Smooth muscle cell (in vitro differentiated cells): ENCODE results near the gene CADPS. TPM values are rescaled to one million over a fixed set of nuclear protein-coding genes. Genes with fewer than 3 reads are reported as not detected.

Experiments used
- DNase-seq: peaks from one replicate; lab custom pipeline; 2025; ENCODE audit not compliant: unreplicated experiment; lab: John Stamatoyannopoulos, UW
- H2AFZ ChIP-seq: fragments of 200-600 bp; sonication (generic); 2 replicates; pipeline ENCODE4 v1.6.0; 2016; ENCODE audit warnings: antibody characterized with exemption, low read depth, mild to moderate bottlenecking
- H3F3A ChIP-seq: fragments of 200-600 bp; sonication (generic); 2 replicates; pipeline ENCODE4 v1.6.0; 2017; ENCODE audit warnings: antibody characterized with exemption, low read depth
- H3K27ac ChIP-seq: fragments of 200-600 bp; sonication (generic); 2 replicates; pipeline ENCODE4 v1.5.1; 2016; ENCODE audit warnings: low read depth, mild to moderate bottlenecking
- H3K27me3 ChIP-seq: fragments of 200-600 bp; sonication (generic); 2 replicates; pipeline ENCODE4 v1.6.1; 2016; ENCODE audit warnings: low read depth, mild to moderate bottlenecking
- H3K36me3 ChIP-seq: fragments of 200-600 bp; sonication (generic); 2 replicates; pipeline ENCODE4 v1.5.1; 2016; ENCODE audit warnings: low read depth
- H3K4me1 ChIP-seq: fragments of 200-600 bp; sonication (generic); 2 replicates; pipeline ENCODE4 v1.5.1; 2016; ENCODE audit warnings: low read depth
- H3K4me2 ChIP-seq: fragments of 200-600 bp; sonication (generic); 2 replicates; pipeline ENCODE4 v1.6.0; 2016; ENCODE audit warnings: mild to moderate bottlenecking
- H3K4me3 ChIP-seq: fragments of 200-600 bp; sonication (generic); 2 replicates; pipeline ENCODE4 v1.5.1; 2016; ENCODE audit warnings: mild to moderate bottlenecking
- H3K79me2 ChIP-seq: fragments of 200-600 bp; sonication (generic); 2 replicates; pipeline ENCODE4 v1.6.0; 2016; ENCODE audit warnings: low read depth, mild to moderate bottlenecking
- H3K9ac ChIP-seq: fragments of 200-600 bp; sonication (generic); 2 replicates; pipeline ENCODE4 v1.6.0; 2016; ENCODE audit warnings: low read depth
- H3K9me3 ChIP-seq: fragments of 200-600 bp; sonication (generic); replicated peaks from 2 replicates; pipeline ENCODE4 v1.5.1; 2016; ENCODE audit warnings: low read depth
- H4K20me1 ChIP-seq: fragments of 200-600 bp; sonication (generic); 2 replicates; pipeline ENCODE4 v1.6.0; 2016; ENCODE audit warnings: low read depth
- WGBS: methylation state at CpG from one replicate; pipeline ENCODE4 v1.1.7; 2016; ENCODE audit warnings: low lambda C conversion rate; 5-methylcytosine and 5-hydroxymethylcytosine counted together
- polyA plus RNA-seq: library from polyadenylated mRNA; unstranded; fragments of >200 nt; fragmentation: Nextera tagmentation; extraction: Ambion mirVana; gene quantifications from 2 replicates; pipeline ENCODE4 v1.2.1, GENCODE V29; 2016
- total RNA-seq: library from RNA; depleted of rRNA; stranded (reverse); fragments of >200 nt; gene quantifications from 2 replicates; pipeline ENCODE4 v1.2.3, GENCODE V29; 2014
- TF ChIP-seq, protein P1 (sequence below): fragments of 200-600 bp; sonication (generic); IDR thresholded peaks from 2 replicates; pipeline ENCODE4 v1.5.1; 2017; ENCODE audit warnings: borderline replicate concordance, mild to moderate bottlenecking, antibody characterized with exemption; ENCODE audit not compliant: insufficient read depth, poor library complexity, severe bottlenecking

CADPS gene
- total and polyA plus RNA-seq, 2 experiments from 2014 or later, result 4.4 to 38.4 TPM

DNA sequence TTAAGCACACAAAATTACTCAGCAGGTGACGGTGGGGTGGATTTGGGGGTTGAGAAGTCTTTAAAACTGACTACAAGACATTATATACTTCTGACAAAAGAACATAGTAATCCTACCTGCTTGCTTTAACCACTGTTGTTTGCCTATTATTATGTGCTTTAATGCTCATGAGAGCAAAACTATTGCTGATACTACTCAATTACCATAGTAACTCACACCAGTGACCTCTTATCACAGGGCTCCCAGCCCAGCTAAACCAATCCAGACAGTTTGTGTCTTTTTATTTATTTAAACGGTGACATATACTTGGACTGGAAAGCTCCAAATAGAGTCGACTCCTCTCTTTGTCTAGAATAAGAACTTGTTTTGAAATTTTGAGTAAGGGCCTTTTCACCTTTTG is 459.1 kb downstream of the CADPS start:
- H3K79me2 ChIP-seq, result no peaks in the 10 kb centered on the region
- no peaks in the 10 kb centered on the region for H3K9me3 ChIP-seq
- TF ChIP-seq, protein P1, sequence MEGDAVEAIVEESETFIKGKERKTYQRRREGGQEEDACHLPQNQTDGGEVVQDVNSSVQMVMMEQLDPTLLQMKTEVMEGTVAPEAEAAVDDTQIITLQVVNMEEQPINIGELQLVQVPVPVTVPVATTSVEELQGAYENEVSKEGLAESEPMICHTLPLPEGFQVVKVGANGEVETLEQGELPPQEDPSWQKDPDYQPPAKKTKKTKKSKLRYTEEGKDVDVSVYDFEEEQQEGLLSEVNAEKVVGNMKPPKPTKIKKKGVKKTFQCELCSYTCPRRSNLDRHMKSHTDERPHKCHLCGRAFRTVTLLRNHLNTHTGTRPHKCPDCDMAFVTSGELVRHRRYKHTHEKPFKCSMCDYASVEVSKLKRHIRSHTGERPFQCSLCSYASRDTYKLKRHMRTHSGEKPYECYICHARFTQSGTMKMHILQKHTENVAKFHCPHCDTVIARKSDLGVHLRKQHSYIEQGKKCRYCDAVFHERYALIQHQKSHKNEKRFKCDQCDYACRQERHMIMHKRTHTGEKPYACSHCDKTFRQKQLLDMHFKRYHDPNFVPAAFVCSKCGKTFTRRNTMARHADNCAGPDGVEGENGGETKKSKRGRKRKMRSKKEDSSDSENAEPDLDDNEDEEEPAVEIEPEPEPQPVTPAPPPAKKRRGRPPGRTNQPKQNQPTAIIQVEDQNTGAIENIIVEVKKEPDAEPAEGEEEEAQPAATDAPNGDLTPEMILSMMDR, result no peak
- H3K36me3 ChIP-seq, result no peaks in the 10 kb centered on the region
- 69% methylated on average over 3 of the region's 3 CpGs for WGBS
- DNase-seq, result no peak
- no peak overlapping the region for H3K9ac ChIP-seq
- no peak overlapping the region for H2AFZ ChIP-seq
- H4K20me1 ChIP-seq, result no peaks in the 10 kb centered on the region
- no peaks in the 10 kb centered on the region for H3F3A ChIP-seq
- H3K4me2 ChIP-seq, result no peak overlapping the region
- H3K4me1 ChIP-seq, result peaks cover 23% of the 10 kb centered on the region
- H3K27me3 ChIP-seq, result peaks cover 16% of the 10 kb centered on the region
- H3K27ac ChIP-seq, result no peak overlapping the region
- H3K4me3 ChIP-seq, result no peak overlapping the region

DNA sequence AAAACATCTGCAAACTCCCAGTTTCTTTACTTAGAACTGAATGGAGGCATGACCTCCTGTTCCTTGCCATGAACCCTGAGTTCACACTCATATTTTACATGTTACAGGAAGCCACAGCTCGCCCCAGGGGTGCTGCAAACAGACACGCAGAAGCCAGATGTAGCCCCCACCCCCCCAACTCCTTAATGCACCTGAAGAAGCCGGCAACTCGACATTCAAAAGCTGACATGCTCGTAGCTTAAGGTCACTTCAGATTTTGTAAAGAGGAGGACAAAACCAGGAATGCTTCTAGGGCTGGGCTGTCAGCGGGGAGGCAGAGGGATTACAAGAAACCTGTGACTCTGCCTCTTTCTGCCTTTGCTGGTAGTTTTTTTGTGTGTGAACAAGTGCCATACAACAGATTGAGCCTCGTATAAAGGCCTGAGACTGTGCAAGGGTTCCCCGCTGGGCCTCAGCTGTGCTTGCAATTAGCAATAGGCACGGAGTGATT is 459.9 kb downstream of the CADPS start:
- TF ChIP-seq, protein P1, result no peak
- Histone ChIP-seq H3K4me1 (peaks cover 23% of the 10 kb centered on the region), H3K36me3 (no peaks in the 10 kb centered on the region), H3K9ac (no peak overlapping the region), H3K9me3 (no peaks in the 10 kb centered on the region), H2AFZ (no peak overlapping the region), H3K4me2 (no peak overlapping the region), H3K4me3 (no peak overlapping the region), H3K27ac (no peak overlapping the region), H4K20me1 (no peaks in the 10 kb centered on the region), H3F3A (no peaks in the 10 kb centered on the region), H3K79me2 (no peaks in the 10 kb centered on the region), H3K27me3 (peaks cover 16% of the 10 kb centered on the region)
- no peak for DNase-seq
- WGBS, result 28% methylated on average over 9 of the region's 9 CpGs

DNA sequence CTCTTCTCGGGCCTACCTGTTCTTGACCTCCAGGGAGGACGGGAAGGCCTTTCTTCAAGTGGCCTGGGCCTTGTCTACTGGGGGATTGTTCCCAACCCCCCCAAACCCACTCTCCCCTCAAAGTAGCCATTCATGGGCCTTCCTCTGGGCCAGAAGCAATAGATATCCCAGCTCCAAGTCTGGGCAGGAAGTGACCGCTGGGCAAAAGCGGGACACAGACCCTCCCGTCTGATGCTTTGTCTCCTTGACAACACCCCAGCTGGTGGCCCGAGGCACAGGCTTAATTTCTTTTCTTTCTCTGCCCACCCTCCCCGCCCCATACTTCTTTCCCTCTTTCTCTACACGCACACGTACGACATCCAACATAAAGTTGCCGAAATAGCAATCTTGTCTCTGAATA is 460.4 kb downstream of the CADPS start:
- 67% methylated on average over 11 of the region's 11 CpGs for whole genome bisulfite sequencing
- no peaks in the 10 kb centered on the region for H3K36me3 ChIP-seq
- H3K9ac ChIP-seq, result no peak overlapping the region

DNA sequence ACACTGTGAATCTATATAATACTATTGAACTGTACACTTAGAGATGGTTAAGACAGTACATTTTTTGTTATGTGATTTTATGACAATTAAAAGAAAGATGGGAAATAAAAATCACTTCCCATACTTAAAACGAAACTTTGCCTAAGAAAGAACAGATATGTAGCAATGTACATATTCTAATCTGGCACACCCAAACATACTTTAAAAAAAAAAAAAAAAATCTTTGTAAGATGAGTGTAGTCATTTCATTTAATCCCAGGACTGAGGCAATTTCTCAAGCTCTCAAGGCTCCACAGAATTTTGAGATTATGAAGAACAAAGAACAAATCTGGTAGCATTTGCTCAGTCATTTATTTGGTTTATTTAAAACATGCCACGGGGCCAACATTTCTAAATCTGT is 461.5 kb downstream of the CADPS start:
- H3K9me3 ChIP-seq, result no peaks in the 10 kb centered on the region
- no peak for DNase-seq
- H3K4me2 ChIP-seq, result no peak overlapping the region
- H2AFZ ChIP-seq, result no peak overlapping the region
- H3K27ac ChIP-seq, result no peak overlapping the region
- peaks cover 18% of the 10 kb centered on the region for H3K27me3 ChIP-seq
- peaks cover 23% of the 10 kb centered on the region for H3K4me1 ChIP-seq
- H3K36me3 ChIP-seq, result no peaks in the 10 kb centered on the region
- no peaks in the 10 kb centered on the region for H3K79me2 ChIP-seq
- no peak overlapping the region for H3K4me3 ChIP-seq
- H3F3A ChIP-seq, result no peaks in the 10 kb centered on the region
- H4K20me1 ChIP-seq, result no peaks in the 10 kb centered on the region
- no peak overlapping the region for H3K9ac ChIP-seq
- TF ChIP-seq, protein P1, result no peak
- whole genome bisulfite sequencing, result 89% methylated on average over 2 of the region's 2 CpGs

More for the DNA sequence above, 460.4 kb downstream of the CADPS start:
- DNase-seq, result no peak
- no peaks in the 10 kb centered on the region for H3F3A ChIP-seq
- H3K4me3 ChIP-seq, result no peak overlapping the region
- H3K9me3 ChIP-seq, result no peaks in the 10 kb centered on the region
- no peak overlapping the region for H3K27ac ChIP-seq
- peaks cover 23% of the 10 kb centered on the region for H3K4me1 ChIP-seq
- no peak overlapping the region for H3K4me2 ChIP-seq
- H3K27me3 ChIP-seq, result peaks cover 16% of the 10 kb centered on the region
- TF ChIP-seq, protein P1, result no peak
- no peaks in the 10 kb centered on the region for H4K20me1 ChIP-seq
- no peaks in the 10 kb centered on the region for H3K79me2 ChIP-seq
- H2AFZ ChIP-seq, result no peak overlapping the region
